Measurements from ENCODE around the gene GATA6.
"Not testable (repeated sequence)": the region's sequence is repeated elsewhere in the genome, so short reads cannot be mapped to it uniquely, and the experiment has no call there.

GATA6 gene

DNA sequence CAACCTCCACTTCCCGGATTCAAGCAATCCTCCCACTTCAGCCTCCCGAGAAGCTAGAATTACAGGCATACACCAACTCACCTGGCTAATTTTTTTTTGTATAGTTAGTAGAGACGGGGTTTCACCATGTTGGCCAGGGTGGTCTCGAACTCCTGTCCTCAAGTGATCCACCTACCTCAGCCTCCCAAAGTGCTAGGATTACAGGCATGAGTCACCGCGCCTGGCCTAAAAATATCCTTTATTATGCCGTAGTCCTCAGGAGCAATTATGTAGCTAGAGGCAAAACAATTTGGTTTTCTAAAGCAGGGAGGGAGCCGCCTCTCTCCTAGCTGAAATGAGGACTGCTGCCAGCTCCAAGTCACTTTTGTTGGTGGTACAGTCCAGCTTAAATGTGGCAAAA is 15.2 kb downstream of the GATA6 start:
- DNase-seq, result not testable (repeated sequence)

DNA sequence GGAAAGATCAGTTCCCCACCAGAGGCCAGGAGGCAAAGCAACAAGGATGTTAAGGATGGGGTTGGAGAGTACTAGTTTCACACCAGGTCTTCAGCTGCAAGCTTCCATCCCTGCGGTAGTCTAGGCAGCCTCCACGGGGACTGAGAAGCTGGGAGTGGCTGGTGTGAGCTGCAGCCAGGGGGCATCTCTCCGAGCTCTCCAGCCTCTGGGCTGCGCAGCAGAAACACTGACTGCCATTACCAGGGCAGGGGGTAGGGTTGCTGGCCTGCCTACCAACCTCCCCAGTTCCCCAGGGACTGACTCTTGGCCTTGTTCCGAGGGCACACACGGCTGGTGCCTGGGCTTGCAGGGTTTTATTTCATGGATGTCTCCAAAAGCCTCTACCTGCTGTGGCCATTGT is 15.9 kb downstream of the GATA6 start:
- DNase-seq, result no peak

DNA sequence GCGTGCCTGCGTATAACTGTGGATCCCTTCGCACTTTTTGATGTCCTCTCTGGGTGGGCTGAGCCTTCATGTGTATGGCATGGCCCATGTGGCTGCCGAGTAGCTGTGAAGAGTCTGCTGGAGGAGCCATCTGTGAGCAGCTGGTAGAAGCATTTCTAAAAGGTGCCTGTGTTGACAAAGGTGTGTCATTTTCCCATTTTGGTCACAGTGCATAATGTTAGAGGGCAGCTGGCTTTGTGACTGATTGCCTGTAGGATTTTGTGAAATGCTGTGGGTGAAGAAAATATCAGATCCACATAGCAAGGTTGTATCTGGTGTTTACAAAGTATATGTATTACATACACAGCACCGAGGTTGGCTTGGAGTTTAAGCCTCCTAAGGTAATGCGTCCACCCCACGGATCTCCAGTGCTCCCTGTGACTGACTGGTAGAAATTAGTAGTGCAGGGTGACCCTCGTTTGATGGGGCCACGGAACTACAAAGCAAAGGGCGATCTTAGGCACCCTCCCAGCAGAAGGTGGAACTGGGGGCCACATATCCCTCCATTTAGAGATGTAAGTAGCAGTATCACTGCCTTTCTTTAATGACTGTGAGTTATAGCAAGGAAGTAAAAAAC is 16.5 kb downstream of the GATA6 start:
- no peak for DNase-seq

DNA sequence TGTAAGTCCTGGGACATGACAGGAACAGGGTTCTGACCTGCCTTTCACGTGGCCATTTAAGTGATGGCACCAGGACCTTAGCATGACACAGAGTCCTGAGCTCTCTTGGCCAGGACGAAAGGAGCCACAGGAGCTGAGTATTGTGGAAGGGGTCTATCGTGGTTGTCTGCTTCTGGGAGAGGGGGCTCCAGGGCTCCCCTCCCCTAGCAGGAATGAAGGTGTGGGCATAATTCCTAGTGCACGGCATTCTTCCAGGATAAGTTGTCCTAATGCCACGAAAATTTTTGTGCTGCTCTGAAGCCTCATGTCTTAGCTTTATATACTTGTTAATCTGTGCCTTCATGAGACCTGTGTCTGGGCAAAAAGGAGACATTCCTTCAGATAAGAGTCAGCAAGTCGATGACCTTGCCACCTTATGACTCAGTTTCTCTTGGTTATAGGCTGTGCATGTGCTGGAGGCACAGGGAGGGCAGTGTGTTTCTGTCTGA is 17.1 kb downstream of the GATA6 start:
- no peak for DNase-seq

DNA sequence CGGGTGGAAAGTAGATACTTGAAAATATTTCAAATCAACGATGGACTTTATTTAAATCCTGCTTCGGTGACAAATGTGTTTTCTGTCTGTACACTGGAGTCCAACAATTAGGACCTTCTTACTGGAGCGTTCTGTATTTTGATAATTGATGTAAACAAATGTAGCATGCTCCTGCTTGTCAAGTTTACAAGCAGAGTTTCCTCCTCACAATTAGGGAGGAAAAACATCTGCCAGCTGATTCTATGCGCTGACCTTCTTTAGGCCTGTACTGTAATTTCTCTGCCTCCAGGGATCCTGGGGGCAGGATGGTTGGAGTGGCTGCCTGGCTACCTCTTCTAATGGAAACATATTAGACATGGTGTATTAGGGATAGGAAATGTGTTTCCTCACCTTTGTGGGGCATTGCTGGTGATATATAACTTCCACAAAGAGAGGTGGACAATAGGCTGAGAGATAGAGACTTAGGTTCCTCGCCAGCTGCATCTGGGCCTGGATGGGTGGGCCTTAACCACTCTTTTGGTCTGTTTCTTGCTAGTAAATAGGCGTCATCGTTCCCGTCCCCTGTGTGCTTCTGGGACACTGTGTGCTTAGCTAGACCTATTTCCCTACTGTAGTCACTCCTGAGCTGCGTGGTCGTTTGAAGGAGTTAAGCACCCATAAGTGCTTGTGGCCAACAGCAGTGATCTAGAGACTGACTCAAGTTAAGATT is 19.3 kb downstream of the GATA6 start:
- DNase-seq, result no peak

DNA sequence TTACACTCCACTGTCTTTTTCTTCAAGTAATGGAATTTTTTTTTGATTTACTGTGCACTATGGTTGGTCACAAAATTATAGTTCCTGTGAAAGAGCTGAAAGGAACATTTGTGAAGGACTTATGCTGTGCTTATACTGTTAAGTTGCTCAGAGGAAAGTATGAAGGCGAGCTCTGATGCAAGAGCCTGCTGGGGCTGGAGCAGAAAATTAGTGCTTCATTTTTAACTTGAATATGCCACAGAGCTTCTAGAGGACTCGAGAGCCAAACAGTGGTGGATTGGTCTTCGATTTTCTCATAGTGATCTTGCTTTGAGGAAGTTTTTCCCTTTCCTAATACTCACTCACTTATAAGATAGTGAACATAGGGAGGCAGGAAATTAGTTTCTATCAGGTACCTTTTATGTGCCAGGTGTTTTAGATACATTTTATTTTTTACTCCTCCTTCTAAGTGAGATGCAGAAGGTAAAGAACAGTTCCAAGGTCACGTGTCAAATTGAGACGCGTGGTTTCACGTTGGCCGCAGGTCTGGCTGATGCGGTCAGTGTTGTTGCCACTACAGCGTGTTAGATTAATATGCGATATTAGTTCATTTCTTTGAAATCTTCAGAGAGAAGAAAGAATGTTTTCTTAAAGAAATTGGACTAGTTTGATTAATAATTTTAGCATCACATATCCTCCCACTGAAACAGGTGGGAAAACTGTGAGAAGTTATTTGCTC is 20.2 kb downstream of the GATA6 start:
- no peak for DNase-seq

DNA sequence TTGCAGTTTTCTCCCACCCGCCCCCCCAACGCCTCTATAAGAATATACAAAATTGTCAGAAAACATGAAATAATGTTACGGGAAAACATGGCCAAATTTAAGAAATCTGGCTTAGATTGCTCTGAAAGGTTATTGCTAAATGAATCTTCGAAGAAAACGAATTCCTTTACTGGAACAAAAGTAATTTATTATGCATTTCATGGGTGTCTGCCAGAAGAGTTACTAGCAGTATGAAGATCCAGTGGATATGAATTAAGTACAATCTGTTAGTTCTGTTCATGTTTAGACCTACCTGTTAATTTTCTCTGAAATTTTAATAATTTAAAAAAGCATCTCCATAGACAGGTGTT is 21.9 kb downstream of the GATA6 start:
- DNase-seq, result no peak

DNA sequence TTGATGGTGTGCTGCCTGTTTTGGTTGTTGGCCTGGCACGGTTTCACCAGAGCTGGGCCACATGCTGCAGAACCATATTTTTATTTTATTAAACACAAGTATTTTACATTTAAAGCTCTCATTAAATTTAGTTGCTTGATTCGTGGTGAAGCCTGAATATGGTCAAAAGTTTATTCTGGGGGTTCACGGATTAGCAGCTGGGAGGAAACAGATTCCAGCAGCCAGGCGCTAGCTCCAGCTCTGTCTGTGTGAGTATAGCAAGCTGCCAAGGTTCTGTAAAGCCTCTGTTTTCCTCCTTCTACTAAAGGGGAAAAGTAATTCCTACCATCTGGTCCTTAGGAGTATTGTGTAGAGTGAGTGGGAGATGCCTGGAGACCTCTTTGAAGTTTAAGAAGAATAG is 22.5 kb downstream of the GATA6 start:
- DNase-seq, result peak; percentile 15

DNA sequence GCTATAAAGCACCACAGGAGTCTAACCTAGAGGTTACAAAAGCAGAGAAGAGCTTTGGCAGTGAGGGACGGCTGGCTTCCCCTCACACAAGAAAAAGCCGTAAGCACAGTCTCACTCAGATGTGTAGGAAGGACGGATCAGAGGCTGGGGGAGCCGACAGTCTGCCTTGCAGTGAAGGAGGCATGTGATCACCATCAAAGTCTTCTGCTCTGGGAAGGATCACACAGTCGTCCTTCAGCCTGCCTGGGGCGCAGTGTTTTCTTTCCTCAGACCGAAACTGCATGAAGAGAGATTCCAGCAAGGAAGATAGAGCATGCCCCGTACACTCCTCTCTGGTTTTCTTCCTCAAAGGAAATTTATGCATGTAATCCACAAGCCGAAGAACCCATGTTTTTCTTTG is 24.1 kb downstream of the GATA6 start:
- no peak for DNase-seq

DNA sequence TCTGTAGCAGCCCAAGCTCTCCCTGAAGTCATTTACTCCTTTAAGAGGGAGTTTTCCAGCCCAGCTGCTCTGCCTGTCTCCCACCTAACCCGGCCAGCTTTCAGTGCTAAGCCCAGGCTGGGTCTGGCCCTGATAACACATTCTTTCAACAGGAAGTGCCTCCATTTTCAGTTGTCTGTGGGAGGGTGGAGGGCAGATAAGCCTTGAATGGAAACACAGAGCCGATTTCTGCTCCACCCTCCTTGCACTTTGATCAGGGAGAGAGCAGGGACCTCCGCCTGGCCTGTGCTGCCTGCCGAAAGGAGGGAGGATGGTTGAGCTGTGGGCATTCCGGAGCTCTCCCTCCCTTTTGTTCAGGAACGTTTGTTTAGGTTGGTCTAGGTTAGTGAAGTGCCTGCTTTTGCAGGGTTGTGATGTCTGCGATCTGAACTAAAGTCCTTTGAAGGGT is 24.8 kb downstream of the GATA6 start:
- no peak for DNase-seq

DNA sequence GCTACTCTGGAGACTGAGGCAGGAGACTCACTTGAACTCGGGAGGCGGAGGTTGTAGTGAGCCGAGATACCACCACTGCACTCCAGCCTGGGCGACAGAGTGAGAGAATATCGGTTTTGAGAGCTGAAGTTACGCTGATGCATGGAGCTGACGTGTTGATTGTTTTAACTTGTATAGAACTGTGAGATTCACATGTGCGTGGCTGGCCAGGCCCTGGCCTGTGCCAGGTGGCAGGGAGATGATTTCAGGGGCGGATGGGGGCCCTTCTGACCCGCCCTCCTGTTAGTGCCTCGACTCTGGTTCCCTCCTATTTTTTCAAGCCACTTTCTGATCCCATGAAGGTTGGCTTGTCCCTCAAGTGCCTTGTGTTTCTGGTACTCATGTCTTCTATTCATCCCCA is 25.7 kb downstream of the GATA6 start:
- DNase-seq, result no peak

DNA sequence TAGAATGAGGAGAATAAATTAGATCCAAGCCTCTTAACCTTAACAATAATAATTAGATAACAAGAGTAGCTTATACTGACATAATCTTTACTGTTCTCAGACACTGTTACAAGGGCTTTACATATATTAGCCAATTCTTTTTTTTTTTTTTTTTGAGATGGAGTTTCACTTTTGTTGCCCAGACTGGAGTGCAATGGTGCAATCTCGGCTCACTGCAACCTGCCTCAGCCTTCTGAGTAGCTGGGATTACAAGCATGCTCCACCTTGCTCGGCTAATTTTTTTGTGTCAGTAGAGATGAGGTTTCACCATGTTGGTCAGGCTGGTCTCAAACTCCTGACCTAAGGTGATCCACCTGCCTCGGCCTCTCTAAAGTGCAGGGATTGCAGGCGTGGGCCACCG is 27.6 kb downstream of the GATA6 start:
- not testable (repeated sequence) for DNase-seq

DNA sequence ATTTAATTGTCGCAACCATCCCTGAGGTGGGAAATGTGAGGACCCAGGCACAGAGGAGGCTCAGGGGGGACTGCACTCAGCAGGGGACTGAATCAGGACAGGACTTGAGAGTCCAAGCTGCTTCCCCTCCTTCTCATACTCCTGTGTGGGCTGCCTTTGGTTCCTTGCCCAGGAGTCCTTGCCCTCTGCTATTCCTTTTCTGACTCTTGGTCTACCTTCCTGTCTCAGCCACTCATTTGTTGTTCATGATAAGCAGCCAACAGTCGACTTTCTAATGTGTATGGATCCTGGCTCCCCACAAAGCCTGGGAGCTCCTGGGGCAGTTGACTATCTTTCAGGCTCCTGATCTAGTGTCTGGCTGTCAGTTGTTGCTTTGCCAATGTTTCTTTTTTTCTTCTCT is 28.3 kb downstream of the GATA6 start:
- no peak for DNase-seq

DNA sequence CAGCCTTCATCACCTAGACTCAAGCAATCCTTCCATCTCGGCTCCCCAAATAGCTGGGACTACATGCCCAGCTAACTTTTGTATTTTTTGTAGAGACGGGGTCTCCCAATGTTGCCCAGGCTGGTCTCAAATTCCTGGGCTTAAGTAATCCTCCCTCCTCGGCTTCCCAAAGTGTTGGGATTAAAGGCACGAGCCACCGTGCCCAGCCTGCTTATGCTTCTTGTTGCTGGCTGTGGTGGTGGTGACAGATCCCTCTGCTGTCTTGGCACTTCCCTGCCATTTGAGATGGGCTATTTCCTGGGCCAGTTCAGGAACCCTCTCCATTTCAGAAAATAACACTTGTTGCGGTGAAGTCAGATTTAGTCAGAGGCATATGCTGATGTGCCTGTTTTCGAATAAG is 28.8 kb downstream of the GATA6 start:
- DNase-seq, result no peak

DNA sequence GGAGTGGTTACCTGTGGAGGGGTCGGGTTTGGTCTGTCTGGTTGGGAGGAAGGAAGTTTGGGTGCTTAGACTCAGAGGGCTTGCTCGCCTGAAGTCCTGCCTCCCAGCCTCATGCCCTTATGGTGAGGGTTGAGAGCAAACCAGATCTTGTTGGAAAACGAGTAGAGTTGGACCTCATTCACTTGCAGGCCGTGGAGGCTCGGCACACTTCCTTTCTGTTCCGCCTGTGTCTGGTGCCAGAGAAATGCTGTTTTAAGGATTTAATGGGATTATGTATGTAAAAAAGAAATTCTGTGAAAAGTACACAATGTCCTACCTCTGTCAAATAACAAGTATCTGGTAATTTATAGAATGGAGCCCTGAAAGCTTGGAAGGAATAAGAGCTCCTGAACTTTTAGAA is 29.6 kb downstream of the GATA6 start:
- DNase-seq, result no peak

DNA sequence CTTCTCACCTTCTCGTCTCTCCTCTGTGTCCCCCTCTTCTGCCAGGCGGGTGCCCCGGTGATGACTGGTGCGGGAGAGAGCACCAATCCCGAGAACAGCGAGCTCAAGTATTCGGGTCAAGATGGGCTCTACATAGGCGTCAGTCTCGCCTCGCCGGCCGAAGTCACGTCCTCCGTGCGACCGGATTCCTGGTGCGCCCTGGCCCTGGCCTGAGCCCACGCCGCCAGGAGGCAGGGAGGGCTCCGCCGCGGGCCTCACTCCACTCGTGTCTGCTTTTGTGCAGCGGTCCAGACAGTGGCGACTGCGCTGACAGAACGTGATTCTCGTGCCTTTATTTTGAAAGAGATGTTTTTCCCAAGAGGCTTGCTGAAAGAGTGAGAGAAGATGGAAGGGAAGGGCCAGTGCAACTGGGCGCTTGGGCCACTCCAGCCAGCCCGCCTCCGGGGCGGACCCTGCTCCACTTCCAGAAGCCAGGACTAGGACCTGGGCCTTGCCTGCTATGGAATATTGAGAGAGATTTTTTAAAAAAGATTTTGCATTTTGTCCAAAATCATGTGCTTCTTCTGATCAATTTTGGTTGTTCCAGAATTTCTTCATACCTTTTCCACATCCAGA is 31.3 kb downstream of the GATA6 start:
- no peak for DNase-seq

DNA sequence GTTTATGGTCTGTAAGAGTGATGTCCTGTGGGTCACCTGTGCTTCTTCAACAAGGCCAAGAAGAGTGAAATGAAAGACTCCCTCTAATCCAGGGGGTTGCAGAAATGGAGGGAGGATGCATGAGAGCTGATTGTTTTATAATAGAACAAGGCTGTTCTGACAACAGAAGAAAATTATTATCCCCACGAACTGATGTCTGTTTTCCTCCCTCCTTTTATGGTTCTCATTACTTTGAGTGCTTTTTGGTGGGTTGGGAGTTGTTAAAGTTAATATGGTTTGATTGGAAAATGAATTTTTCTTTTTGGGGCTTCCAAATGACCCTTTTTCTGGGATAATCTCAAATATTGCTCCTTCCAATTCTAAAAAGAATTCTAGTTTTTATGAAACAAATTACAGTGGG is 33.6 kb downstream of the GATA6 start:
- DNase-seq, result no peak

DNA sequence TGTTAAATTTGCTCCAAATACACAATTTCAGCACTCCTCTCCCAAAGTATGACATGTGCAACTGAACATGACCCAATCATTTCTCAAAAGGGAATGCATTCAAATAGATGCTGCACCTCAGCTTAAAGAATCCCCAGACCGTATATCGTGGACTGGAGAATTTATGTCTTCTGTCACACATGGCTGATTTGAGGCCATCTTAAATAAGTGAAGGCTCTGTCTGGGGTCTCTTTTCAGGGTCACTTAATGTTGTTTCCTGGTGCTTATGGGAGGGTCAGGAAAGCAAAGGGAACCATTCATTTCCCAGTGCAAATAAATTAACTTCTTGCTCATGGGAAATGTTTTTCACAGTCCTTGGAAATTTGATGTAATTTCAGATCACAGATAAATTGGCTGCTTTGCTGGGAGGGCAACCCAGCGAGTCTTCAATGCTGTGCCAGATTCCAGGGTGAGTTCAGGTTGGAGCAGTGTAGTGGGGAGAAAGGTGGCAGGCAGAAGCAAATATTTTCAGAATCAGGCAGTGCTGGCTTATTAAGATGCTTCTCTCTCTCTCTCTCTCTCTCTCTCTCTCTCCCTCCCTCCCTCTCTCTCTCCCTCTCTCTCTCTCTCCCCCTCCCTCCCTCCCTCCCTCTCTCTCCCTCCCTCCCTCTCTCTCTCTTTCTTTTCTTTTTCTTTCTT is 34.3 kb downstream of the GATA6 start:
- no peak for DNase-seq

DNA sequence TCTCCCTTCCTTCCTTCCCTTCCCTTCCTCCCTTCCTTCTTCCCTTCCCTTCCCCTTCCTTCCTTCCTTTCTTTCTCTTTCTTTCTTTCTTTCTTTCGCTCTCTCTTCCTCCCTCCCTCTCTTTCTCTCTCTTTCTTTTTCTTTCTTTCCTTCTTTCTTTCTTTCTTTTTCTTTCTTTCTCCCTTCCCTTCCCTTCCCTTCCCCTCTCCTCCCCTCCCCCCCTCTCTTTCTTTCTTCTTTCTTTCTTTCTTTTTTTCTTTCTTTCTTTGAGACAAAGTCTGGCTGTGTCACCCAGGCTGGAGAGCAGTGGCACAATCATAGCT is 34.8 kb downstream of the GATA6 start:
- DNase-seq, result no peak

DNA sequence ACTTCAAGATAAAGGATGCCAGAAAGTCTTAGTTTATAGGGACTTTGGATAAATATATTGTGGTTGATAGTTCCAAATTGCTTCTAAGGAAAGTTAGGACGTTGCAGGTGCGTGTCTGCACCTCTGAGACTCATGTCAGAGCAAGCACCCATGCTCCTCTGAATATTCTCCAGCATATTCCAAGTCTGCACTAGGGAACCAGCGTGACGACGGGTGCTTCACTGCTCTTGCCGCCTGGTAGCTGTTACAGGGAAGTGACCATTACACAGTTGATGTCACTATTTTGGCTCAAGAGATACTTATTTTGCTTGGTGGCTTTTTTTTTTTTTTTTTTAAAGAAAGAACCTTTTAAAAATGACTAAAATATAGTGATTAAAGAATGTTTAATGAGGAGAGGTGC is 35.6 kb downstream of the GATA6 start:
- DNase-seq, result no peak

DNA sequence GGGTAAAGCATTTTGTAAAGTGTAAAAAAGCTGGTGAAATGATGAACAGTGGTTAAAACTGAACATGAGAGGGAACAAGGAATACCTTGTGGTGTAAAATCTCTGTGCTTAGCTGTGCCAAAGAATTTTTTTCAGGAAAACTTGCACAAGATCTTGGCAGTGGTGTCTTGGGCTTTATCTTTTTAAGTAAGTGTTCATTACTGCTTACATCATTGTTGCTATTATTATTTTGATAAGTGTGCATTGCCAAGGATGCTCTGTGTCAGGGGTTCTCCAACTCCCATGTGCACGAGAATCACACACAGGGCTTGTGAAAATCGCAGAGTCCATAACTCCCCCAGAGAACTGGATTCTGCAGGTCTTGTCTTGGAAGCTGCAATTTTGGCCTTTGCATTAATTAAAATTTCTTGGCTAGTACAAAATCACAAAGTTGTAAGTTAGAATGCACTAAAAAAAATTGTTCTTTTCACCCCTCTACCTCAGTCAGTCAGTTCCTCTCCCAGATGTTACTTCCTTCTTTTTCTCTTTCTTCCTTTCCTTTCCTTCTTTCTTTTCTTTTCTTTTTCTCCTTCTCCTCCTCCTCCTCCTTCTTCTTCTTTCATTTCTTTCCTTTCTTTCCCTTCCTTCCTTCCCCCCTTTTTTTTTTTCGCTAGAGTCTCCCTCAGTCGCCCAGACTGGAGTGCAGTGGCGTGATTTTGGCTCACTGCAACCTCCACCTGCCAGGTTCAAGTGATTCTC is 37.8 kb downstream of the GATA6 start:
- DNase-seq, result peak; percentile 23

DNA sequence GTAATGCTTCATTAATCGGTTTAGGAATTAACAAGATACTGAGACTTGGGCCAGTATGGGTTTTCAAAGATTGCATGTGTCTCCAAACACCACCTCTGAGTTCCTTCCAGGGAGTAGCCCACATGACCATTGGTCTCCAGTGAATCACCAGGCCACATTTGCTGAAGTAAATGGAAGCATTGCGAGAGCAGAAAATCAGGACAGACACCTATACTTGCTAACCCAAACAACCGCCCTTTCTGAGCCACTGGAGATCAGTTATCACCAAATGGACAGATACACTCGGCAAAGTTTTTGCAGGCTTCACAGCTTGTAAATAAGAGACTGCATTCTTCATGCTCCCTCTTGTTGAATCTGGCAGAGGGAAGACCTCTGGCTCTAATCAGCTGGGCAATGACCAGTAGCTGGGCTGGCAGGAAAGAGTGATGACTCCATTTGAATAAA is 40.9 kb downstream of the GATA6 start:
- DNase-seq, result no peak

DNA sequence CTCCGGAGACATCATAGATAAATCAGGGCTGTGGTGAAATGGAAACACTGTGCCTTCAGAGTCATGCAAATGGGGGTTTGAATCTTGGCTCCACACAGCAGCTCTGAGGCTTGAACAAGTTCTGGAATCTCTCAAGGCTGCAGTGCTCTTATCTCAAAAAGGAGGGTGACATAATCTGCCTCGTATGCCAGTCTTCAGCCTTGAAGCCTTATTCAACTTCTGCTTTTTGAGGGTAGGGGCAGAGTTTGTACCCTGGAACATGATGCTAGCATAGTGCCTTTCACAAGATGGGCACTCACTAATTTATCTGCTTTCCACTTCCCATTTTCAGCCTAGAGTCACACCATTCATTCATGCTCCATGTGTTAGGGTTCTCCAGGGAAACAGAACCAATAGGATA is 42.3 kb downstream of the GATA6 start:
- DNase-seq, result no peak

Measured in fibroblast of skin of right quadriceps (primary cell).